Measurements from ENCODE around the gene TTC7B.

TTC7B gene

GRCh38 chr14:90697132-90697531, 119.1 kb downstream of the TTC7B start:
- Mint-ChIP-seq H3K4me1 (peaks cover 61% of the 10 kb centered on the region), H3K27ac (peak overlapping the region in 2 of 3 experiments; percentile 24 to 48), H3K4me3 (no peak overlapping the region), H3K27me3 (ENCODE audit: low read depth) (peaks cover 5% of the 10 kb centered on the region), H3K9me3 (no peaks in the 10 kb centered on the region), H3K36me3 (ENCODE audit: low read depth) (no peaks in the 10 kb centered on the region)
- no peak for TF ChIP-seq CTCF (IDR thresholded peaks at IDR 0.05; ENCODE audit: unreplicated experiment in 3 of 3)

- Mint-ChIP-seq H3K27ac (peak overlapping the region; percentile 13 to 48 (median 24)), H3K27me3 (ENCODE audit: low read depth) (peaks cover 5% of the 10 kb centered on the region), H3K9me3 (no peaks in the 10 kb centered on the region), H3K4me3 (no peak overlapping the region), H3K36me3 (ENCODE audit: low read depth) (no peaks in the 10 kb centered on the region), H3K4me1 (peaks cover 61% of the 10 kb centered on the region)
- TF ChIP-seq CTCF (IDR thresholded peaks at IDR 0.05; ENCODE audit: unreplicated experiment in 3 of 3), result no peak
Observed at GRCh38 chr14:90696720-90697119, 119.5 kb downstream of the TTC7B start.

- H3K9me3 Mint-ChIP-seq, result no peaks in the 10 kb centered on the region
- peaks cover 5% of the 10 kb centered on the region for H3K27me3 Mint-ChIP-seq (ENCODE audit: low read depth)
- peak overlapping the region in 1 of 3 experiments; percentile 22 for H3K4me3 Mint-ChIP-seq
- H3K36me3 Mint-ChIP-seq (ENCODE audit: low read depth), result no peaks in the 10 kb centered on the region
- H3K27ac Mint-ChIP-seq, result peak overlapping the region; percentile 24 to 57 (median 48)
- TF ChIP-seq CTCF (IDR thresholded peaks at IDR 0.05; ENCODE audit: unreplicated experiment in 3 of 3), result no peak
- H3K4me1 Mint-ChIP-seq, result peaks cover 60% of the 10 kb centered on the region
Observed at GRCh38 chr14:90695997-90696660, 120.1 kb downstream of the TTC7B start.

GRCh38 chr14:90693413-90693812, 122.8 kb downstream of the TTC7B start:
- Mint-ChIP-seq H3K4me3 (no peak overlapping the region), H3K36me3 (ENCODE audit: low read depth) (peaks cover 9% of the 10 kb centered on the region), H3K27ac (no peak overlapping the region), H3K27me3 (ENCODE audit: low read depth) (peaks cover 5% of the 10 kb centered on the region), H3K4me1 (peaks cover 33% of the 10 kb centered on the region), H3K9me3 (no peaks in the 10 kb centered on the region)
- no peak for TF ChIP-seq CTCF (IDR thresholded peaks at IDR 0.05; ENCODE audit: unreplicated experiment in 3 of 3)

GRCh38 chr14:90692826-90693225, 123.4 kb downstream of the TTC7B start:
- Mint-ChIP-seq H3K4me1 (peaks cover 27% of the 10 kb centered on the region), H3K9me3 (no peaks in the 10 kb centered on the region), H3K27me3 (ENCODE audit: low read depth) (peaks cover 2% of the 10 kb centered on the region), H3K36me3 (ENCODE audit: low read depth) (peaks cover 11% of the 10 kb centered on the region), H3K4me3 (no peak overlapping the region), H3K27ac (no peak overlapping the region)
- no peak for TF ChIP-seq CTCF (IDR thresholded peaks at IDR 0.05; ENCODE audit: unreplicated experiment in 3 of 3)

GRCh38 chr14:90692061-90692460, 124.2 kb downstream of the TTC7B start:
- Mint-ChIP-seq H3K4me1 (peaks cover 21% of the 10 kb centered on the region), H3K9me3 (no peaks in the 10 kb centered on the region), H3K36me3 (ENCODE audit: low read depth) (peaks cover 18% of the 10 kb centered on the region), H3K4me3 (no peak overlapping the region), H3K27me3 (ENCODE audit: low read depth) (no peaks in the 10 kb centered on the region), H3K27ac (no peak overlapping the region)
- TF ChIP-seq CTCF (IDR thresholded peaks at IDR 0.05; ENCODE audit: unreplicated experiment in 3 of 3), result no peak

Data from nephron (organoid).